HG03280 (cell line): ENCODE results near the gene EIF4E1B.
"Not testable (repeated sequence)": the region's sequence is repeated elsewhere in the genome, so short reads cannot be mapped to it uniquely, and the experiment has no call there.

Experiments used
- ATAC-seq: cut with Tn5 transposase; IDR thresholded peaks from one replicate; pipeline ENCODE4 v1.9.1; 2021; ENCODE audit warnings: mild to moderate bottlenecking, moderate library complexity; ENCODE audit not compliant: unreplicated experiment

Gene EIF4E1B

GRCh38 chr5:176629853-176630680 is at the start of gene EIF4E1B, which contains the start of gene SNCB:
Gene EIF4E1B, plus strand, starts transcription at chr5:176630675. Its CDS starts 12,113 bp downstream, at chr5:176642788.
Gene SNCB, minus strand, starts transcription at chr5:176630534. Its CDS starts 880 bp downstream, at chr5:176629654.
- ATAC-seq: peak; percentile 67

- ATAC-seq: no peak
Measured at GRCh38 chr5:176581361-176581760, 49.1 kb upstream of the EIF4E1B start.

- ATAC-seq: no peak
Measured at GRCh38 chr5:176583076-176583475, 47.4 kb upstream of the EIF4E1B start.

- no peak for ATAC-seq
Measured at GRCh38 chr5:176587398-176587797, 43.1 kb upstream of the EIF4E1B start.

GRCh38 chr5:176588297-176588696 is 42.2 kb upstream of the EIF4E1B start:
- no peak for ATAC-seq

GRCh38 chr5:176589039-176589769 is 41.3 kb upstream of the EIF4E1B start:
- no peak for ATAC-seq

GRCh38 chr5:176590035-176590717 is 40.3 kb upstream of the EIF4E1B start:
- no peak for ATAC-seq

- ATAC-seq: not testable (repeated sequence)
Measured at GRCh38 chr5:176591667-176592066, 38.8 kb upstream of the EIF4E1B start.

GRCh38 chr5:176592573-176592972 is 37.9 kb upstream of the EIF4E1B start:
- ATAC-seq: no peak

- ATAC-seq: no peak
Measured at GRCh38 chr5:176593273-176593869, 37.1 kb upstream of the EIF4E1B start.

- no peak for ATAC-seq
Measured at GRCh38 chr5:176594554-176594953, 35.9 kb upstream of the EIF4E1B start.

- ATAC-seq: no peak
Measured at GRCh38 chr5:176595386-176595943, 35.0 kb upstream of the EIF4E1B start.

GRCh38 chr5:176596069-176596644 is 34.3 kb upstream of the EIF4E1B start:
- no peak for ATAC-seq

GRCh38 chr5:176596689-176597416 is 33.6 kb upstream of the EIF4E1B start:
- no peak for ATAC-seq

GRCh38 chr5:176597417-176598389 is 32.8 kb upstream of the EIF4E1B start:
- ATAC-seq: no peak

GRCh38 chr5:176599749-176600430 is 30.6 kb upstream of the EIF4E1B start:
- not testable (repeated sequence) for ATAC-seq

GRCh38 chr5:176601901-176602482 is 28.5 kb upstream of the EIF4E1B start:
- no peak for ATAC-seq
